Nephron (organoid): ENCODE measurements around the gene CSRP1.

Experiments
- H3K27ac Mint-ChIP-seq, 3 experiments: 2 replicates each; pipeline ENCODE4 v1.8.0; 2020; ENCODE audit warnings: mixed read lengths in 3 of 3, mild to moderate bottlenecking in 2 of 3, moderate library complexity in 1 of 3
- H3K27me3 Mint-ChIP-seq: 2 replicates; pipeline ENCODE4 v1.8.0; 2021; ENCODE audit warnings: low read depth, mild to moderate bottlenecking, moderate library complexity, mixed read lengths
- H3K36me3 Mint-ChIP-seq: 2 replicates; pipeline ENCODE4 v1.8.0; 2020; ENCODE audit warnings: low read depth, mixed read lengths
- H3K4me1 Mint-ChIP-seq: 2 replicates; pipeline ENCODE4 v1.8.0; 2020; ENCODE audit warnings: mixed read lengths
- H3K4me3 Mint-ChIP-seq, 3 experiments: 2 replicates each; pipeline ENCODE4 v1.8.0; 2020; ENCODE audit warnings: mild to moderate bottlenecking in 3 of 3, mixed read lengths in 3 of 3, moderate library complexity in 2 of 3
- H3K9me3 Mint-ChIP-seq: 2 replicates; pipeline ENCODE4 v1.8.0; 2020; ENCODE audit warnings: mixed read lengths
- CTCF ChIP-seq, 3 experiments: fragments of 200-600 bp; sonication (generic); IDR thresholded peaks; one replicate each; pipeline ENCODE4 v1.5.0; 2021; ENCODE audit warnings: antibody characterized with exemption in 3 of 3; ENCODE audit not compliant: unreplicated experiment in 3 of 3

The CSRP1 gene

GRCh38 chr1:201503397-201504176 lies 3.3 kb downstream of the CSRP1 start:
- Mint-ChIP-seq H3K27ac (peak overlapping the region; percentile 95 to 99 (median 98)), H3K4me1 (peaks cover 68% of the 10 kb centered on the region), H3K36me3 (no peaks in the 10 kb centered on the region), H3K4me3 (peak overlapping the region; percentile 0 to 9 (median 1)), H3K9me3 (no peaks in the 10 kb centered on the region), H3K27me3 (no peaks in the 10 kb centered on the region)
- no peak for TF ChIP-seq CTCF (IDR thresholded peaks at IDR 0.05; ENCODE audit: unreplicated experiment in 3 of 3)

- Mint-ChIP-seq H3K27me3 (peaks cover 5% of the 10 kb centered on the region), H3K27ac (peak overlapping the region; percentile 95 to 99 (median 98)), H3K9me3 (no peaks in the 10 kb centered on the region), H3K4me3 (no peak overlapping the region), H3K4me1 (peaks cover 76% of the 10 kb centered on the region), H3K36me3 (no peaks in the 10 kb centered on the region)
- no peak for TF ChIP-seq CTCF (IDR thresholded peaks at IDR 0.05; ENCODE audit: unreplicated experiment in 3 of 3)
Measured at GRCh38 chr1:201502511-201502857, 4.4 kb downstream of the CSRP1 start.

GRCh38 chr1:201501812-201502510 lies 5.0 kb downstream of the CSRP1 start:
- H3K27ac Mint-ChIP-seq, result peak overlapping the region; percentile 95 to 99 (median 98)
- peaks cover 76% of the 10 kb centered on the region for H3K4me1 Mint-ChIP-seq
- no peaks in the 10 kb centered on the region for H3K36me3 Mint-ChIP-seq
- H3K27me3 Mint-ChIP-seq, result peaks cover 5% of the 10 kb centered on the region
- no peak for TF ChIP-seq CTCF (IDR thresholded peaks at IDR 0.05; ENCODE audit: unreplicated experiment in 3 of 3)
- peak overlapping the region in 2 of 3 experiments; percentile 11 to 28 for H3K4me3 Mint-ChIP-seq
- H3K9me3 Mint-ChIP-seq, result no peaks in the 10 kb centered on the region

GRCh38 chr1:201501144-201501543 lies 5.8 kb downstream of the CSRP1 start:
- peaks cover 9% of the 10 kb centered on the region for H3K27me3 Mint-ChIP-seq
- no peaks in the 10 kb centered on the region for H3K9me3 Mint-ChIP-seq
- no peaks in the 10 kb centered on the region for H3K36me3 Mint-ChIP-seq
- H3K27ac Mint-ChIP-seq, result peak overlapping the region; percentile 87 to 99 (median 99)
- peak overlapping the region in 2 of 3 experiments; percentile 12 to 53 for H3K4me3 Mint-ChIP-seq
- TF ChIP-seq CTCF (IDR thresholded peaks at IDR 0.05; ENCODE audit: unreplicated experiment in 3 of 3), result no peak
- H3K4me1 Mint-ChIP-seq, result peaks cover 80% of the 10 kb centered on the region

- Mint-ChIP-seq H3K4me3 (peak overlapping the region in 2 of 3 experiments; percentile 12 to 53), H3K9me3 (no peaks in the 10 kb centered on the region), H3K4me1 (peaks cover 80% of the 10 kb centered on the region), H3K27ac (peak overlapping the region; percentile 87 to 99 (median 99)), H3K36me3 (no peaks in the 10 kb centered on the region), H3K27me3 (peaks cover 9% of the 10 kb centered on the region)
- TF ChIP-seq CTCF (IDR thresholded peaks at IDR 0.05; ENCODE audit: unreplicated experiment in 3 of 3), result no peak
Measured at GRCh38 chr1:201500670-201501120, 6.2 kb downstream of the CSRP1 start.
